Peyer's patch (tissue), 4 donors: ENCODE data around the gene PGLYRP1.

Experiments used
- CTCF ChIP-seq, 6 experiments: fragments of 450-650 bp in 4 of 6; fragments of 200-600 bp in 2 of 6; sonication (generic) in 1 of 6; IDR thresholded peaks; one replicate each; pipeline ENCODE4 v1.5.1; 2017 to 2019; ENCODE audit warnings: antibody characterized with exemption in 6 of 6, mild to moderate bottlenecking in 3 of 6, moderate library complexity in 1 of 6
- POLR2A ChIP-seq, 2 donors: fragments of 450-650 bp; IDR thresholded peaks; one replicate each; pipeline ENCODE4 v1.5.1; 2017; ENCODE audit warnings: antibody characterized with exemption in 2 of 2, mild to moderate bottlenecking in 2 of 2, moderate library complexity in 2 of 2

DNA sequence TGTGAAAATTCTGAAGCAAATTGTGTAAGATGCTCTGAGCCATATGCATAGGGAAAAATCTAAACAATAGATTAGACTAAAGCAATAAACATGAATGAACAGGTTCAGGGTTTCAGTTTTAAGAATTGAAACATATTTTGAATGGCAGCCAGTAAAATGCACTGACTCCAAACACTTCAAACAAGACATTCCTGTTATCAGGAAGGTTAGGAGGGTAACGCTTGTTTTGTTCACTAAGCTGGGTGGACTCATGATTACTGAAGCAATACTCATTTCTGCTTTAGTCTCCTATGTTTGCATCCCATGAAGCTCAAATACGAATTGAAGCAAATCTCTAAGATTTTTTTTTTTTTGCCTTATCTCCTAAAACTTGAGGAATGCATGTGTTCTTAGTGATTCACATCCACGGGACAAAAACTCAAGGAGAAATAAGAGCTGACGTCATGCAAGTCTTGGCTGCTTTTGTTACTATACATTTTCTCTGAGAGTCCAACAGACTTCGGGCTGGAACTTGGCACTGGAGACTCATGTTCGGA is 47.0 kb upstream of the PGLYRP1 start:
- TF ChIP-seq CTCF (IDR thresholded peaks at IDR 0.05) (no peak), POLR2A (IDR thresholded peaks at IDR 0.05) (no peak)
